ENCODE results near the gene GET3.

Gene GET3

DNA sequence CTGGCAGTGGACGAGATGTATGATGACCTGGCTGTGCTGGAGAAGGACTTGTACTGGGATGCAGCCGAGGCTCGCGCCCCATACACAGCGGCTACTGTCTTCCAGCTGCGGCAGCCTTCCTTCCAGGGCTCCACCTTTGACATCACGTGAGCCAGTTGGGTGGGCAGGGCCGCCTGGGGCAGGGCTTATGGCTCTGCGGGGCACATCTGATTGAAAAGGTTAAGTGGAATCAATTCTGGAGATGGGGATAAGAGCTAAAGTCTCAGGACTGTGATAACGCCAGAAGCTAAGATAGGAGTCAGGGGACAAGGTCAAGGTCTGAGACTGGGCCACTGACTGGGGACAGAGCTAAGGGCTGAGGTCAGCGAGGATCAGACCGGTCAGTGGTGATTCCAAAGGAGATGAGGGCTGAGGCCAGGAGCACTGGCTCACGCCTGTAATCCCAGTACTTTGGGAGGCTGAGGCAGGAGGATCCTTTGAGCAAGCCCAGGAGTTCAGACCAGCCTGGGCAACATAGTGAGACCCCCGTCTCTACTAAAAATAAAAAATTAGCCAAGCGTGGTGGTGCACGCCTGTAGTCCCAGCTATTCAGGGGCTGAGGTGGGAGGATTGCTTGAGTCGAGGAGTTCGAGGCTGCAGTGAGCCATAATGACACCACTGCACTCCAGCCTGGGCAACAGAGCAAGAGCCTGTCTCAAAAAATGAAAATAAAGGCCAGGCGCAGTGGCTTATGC lies 19.0 kb downstream of the GET3 start:
- no peak for DNase-seq (ENCODE audit: extremely low spot score)
- POLR2A ChIA-PET = no interaction called here
- TF ChIP-seq, protein P1, sequence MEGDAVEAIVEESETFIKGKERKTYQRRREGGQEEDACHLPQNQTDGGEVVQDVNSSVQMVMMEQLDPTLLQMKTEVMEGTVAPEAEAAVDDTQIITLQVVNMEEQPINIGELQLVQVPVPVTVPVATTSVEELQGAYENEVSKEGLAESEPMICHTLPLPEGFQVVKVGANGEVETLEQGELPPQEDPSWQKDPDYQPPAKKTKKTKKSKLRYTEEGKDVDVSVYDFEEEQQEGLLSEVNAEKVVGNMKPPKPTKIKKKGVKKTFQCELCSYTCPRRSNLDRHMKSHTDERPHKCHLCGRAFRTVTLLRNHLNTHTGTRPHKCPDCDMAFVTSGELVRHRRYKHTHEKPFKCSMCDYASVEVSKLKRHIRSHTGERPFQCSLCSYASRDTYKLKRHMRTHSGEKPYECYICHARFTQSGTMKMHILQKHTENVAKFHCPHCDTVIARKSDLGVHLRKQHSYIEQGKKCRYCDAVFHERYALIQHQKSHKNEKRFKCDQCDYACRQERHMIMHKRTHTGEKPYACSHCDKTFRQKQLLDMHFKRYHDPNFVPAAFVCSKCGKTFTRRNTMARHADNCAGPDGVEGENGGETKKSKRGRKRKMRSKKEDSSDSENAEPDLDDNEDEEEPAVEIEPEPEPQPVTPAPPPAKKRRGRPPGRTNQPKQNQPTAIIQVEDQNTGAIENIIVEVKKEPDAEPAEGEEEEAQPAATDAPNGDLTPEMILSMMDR (IDR thresholded peaks at IDR 0.05; ENCODE audit: control extremely low read depth, extremely low read depth, low read depth, missing control alignments) = no peak
- CTCF ChIA-PET = interaction anchor here (1.0 to 23.7 kb wide), 9 partner anchors 6 to 92 kb away, joined by 3 to 550 read pairs (median 70); partner anchors contain the start of genes BEST2, GET3, HOOK2 and JUNB

GRCh38 chr19:12757544-12758274 lies 20.4 kb downstream of the GET3 start:
- TF ChIP-seq, protein P1 (IDR thresholded peaks at IDR 0.05; ENCODE audit: control extremely low read depth, extremely low read depth, low read depth, missing control alignments) = peak; percentile 82
- DNase-seq (ENCODE audit: extremely low spot score) = peak; percentile 85
- POLR2A ChIA-PET = interaction anchor here (1.4 kb wide), 1 partner anchor 34 kb away, joined by 3 read pairs; the partner anchor contains the start of gene JUNB
- CTCF ChIA-PET = interaction anchor here (0.6 to 23.7 kb wide), 34 partner anchors 5 to 698 kb away, joined by 3 to 550 read pairs (median 4); partner anchors contain the start of genes BEST2, DHPS, DNASE2 and GET3

DNA sequence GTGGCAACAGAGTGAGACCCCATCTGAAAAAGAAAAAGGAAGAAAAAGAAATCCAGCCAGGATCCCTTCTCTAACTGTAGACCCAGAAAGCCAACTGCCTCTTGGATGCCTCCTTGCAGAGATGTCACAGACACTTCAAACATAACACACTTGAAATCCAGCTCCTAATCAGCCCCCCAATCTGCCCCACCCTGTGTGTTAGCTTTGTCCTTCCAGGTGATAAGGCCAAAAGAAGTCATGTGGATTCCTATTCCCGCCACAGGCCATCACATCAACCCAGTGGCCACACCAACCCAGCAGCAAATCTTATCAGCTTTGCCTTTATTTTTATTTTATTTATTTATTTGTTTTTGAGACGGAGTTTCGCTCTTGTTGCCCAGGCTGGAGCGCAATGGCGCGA lies 22.4 kb downstream of the GET3 start:
- POLR2A ChIA-PET = interaction anchor here (1.6 kb wide), 1 partner anchor 32 kb away, joined by 10 read pairs; the partner anchor contains the start of gene JUNB
- DNase-seq (ENCODE audit: extremely low spot score) = no peak
- TF ChIP-seq, protein P1 (IDR thresholded peaks at IDR 0.05; ENCODE audit: control extremely low read depth, extremely low read depth, low read depth, missing control alignments) = no peak
- CTCF ChIA-PET = interaction anchor here (0.8 to 18.0 kb wide), 32 partner anchors 9 to 701 kb away, joined by 3 to 550 read pairs (median 4); partner anchors contain the start of genes BEST2, GET3, HOOK2 and JUNB

- ChIA-PET CTCF (interaction anchor here (1.1 to 18.0 kb wide), 10 partner anchors 13 to 341 kb away, joined by 3 to 550 read pairs (median 4); partner anchors contain the start of genes BEST2, GET3, HOOK2 and JUNB), POLR2A (interaction anchor here (1.1 kb wide), 1 partner anchor 30 kb away, joined by 3 read pairs; no protein-coding TSS in a partner anchor)
- no peak for DNase-seq (ENCODE audit: extremely low spot score)
- TF ChIP-seq, protein P1 (IDR thresholded peaks at IDR 0.05; ENCODE audit: control extremely low read depth, extremely low read depth, low read depth, missing control alignments) = no peak
Observed at GRCh38 chr19:12763100-12763499, 25.8 kb downstream of the GET3 start.

DNA sequence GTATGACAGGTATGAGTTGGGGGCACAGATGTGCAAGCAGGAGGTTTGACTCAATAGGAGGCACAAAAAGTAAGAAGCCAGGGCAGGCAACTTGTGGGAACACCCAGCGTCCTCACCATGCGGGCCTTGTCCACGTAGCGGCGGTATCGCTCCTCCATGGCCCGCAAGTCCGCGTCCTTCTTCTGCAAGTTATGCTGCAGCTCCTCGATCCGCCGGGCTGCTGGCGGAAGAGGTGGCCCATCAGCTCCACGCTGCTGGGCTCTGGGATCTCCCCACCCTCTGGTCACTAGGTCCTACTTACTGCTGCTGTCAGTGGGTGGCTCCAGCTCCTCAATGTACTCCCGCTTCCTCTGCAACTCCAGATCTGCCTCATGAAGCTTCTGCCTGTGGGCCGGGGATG lies 27.4 kb downstream of the GET3 start:
- ChIA-PET CTCF (interaction anchor here (0.9 to 18.0 kb wide), 14 partner anchors 11 to 201 kb away, joined by 3 to 550 read pairs (median 16); partner anchors contain the start of genes BEST2, GET3, HOOK2 and JUNB), POLR2A (interaction anchor here (3.0 kb wide), 1 partner anchor 27 kb away, joined by 25 read pairs; the partner anchor contains the start of gene JUNB)
- no peak for DNase-seq (ENCODE audit: extremely low spot score)
- TF ChIP-seq, protein P1 (IDR thresholded peaks at IDR 0.05; ENCODE audit: control extremely low read depth, extremely low read depth, low read depth, missing control alignments) = no peak

DNA sequence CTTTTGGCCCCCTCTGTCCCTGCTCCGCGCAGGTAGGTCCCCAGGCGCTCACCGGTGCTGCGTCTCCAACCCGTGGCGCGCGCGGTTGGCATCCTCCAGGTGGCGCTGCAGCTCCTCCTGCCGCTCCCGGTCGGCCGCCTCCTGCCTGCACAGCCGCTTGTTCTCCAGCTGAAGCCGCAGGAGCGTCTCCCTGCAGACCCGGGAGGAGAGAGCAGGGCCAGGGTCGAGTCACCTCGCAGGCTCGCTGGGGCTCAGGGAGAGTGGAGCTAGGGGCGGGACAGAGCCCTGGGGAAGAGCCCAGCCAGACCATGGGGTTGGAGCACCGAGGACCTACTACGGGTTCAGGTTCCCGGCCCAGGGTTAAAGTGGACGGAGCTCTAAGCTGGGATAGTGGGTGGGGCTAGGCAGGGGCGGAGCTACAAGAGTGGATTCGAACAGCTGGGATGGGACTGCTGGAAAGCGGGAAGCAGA lies 28.8 kb downstream of the GET3 start:
- ChIA-PET POLR2A (interaction anchor here (3.0 kb wide), 1 partner anchor 26 kb away, joined by 25 read pairs; the partner anchor contains the start of gene JUNB), CTCF (interaction anchor here (0.6 to 18.0 kb wide), 41 partner anchors 10 to 328 kb away, joined by 3 to 550 read pairs (median 5); partner anchors contain the start of genes BEST2, GCDH, GET3 and HOOK2)
- peak; percentile 83 for DNase-seq (ENCODE audit: extremely low spot score)
- TF ChIP-seq, protein P1 (IDR thresholded peaks at IDR 0.05; ENCODE audit: control extremely low read depth, extremely low read depth, low read depth, missing control alignments) = peak; percentile 97

Data from GM10248 (cell line).